Neural crest cell (in vitro differentiated cells): ENCODE data around the gene PLPPR4. TPM values are rescaled to one million over a fixed set of nuclear protein-coding genes. Genes with fewer than 3 reads are reported as not detected.

ENCODE experiments used
- DNase-seq: peaks from one replicate; pipeline ENCODE4 v3.0.0; 2021; ENCODE audit warnings: low read depth, mixed read lengths, low spot score
- H3K27ac Mint-ChIP-seq: one replicate; pipeline ENCODE4 v1.8.0; 2021; ENCODE audit warnings: mild to moderate bottlenecking, mixed read lengths; ENCODE audit not compliant: unreplicated experiment
- H3K27me3 Mint-ChIP-seq: 2 replicates; pipeline ENCODE4 v1.8.0; 2021; ENCODE audit warnings: low read depth, mild to moderate bottlenecking, mixed read lengths
- H3K36me3 Mint-ChIP-seq: 2 replicates; pipeline ENCODE4 v1.8.0; 2021; ENCODE audit warnings: low read depth, mild to moderate bottlenecking, mixed read lengths
- H3K4me1 Mint-ChIP-seq: 2 replicates; pipeline ENCODE4 v1.8.0; 2021; ENCODE audit warnings: mixed read lengths
- H3K4me3 Mint-ChIP-seq: one replicate; pipeline ENCODE4 v1.8.0; 2021; ENCODE audit warnings: mild to moderate bottlenecking, mixed read lengths
- H3K9me3 Mint-ChIP-seq: 2 replicates; pipeline ENCODE4 v1.8.0; 2021; ENCODE audit warnings: mixed read lengths
- CTCF ChIP-seq: fragments of 200-600 bp; sonication (generic); conservative IDR thresholded peaks from 2 replicates; pipeline ENCODE4 v1.5.0; 2021; ENCODE audit warnings: antibody characterized with exemption, mild to moderate bottlenecking
- total RNA-seq: library from RNA; stranded (reverse); gene quantifications from 2 replicates; pipeline ENCODE4 v1.2.1, GENCODE V29; 2021

PLPPR4 gene
- total RNA-seq, 1 donor from 2014 or later: 0.09 TPM

- no peak overlapping the region for H3K27ac Mint-ChIP-seq
- no peaks in the 10 kb centered on the region for H3K9me3 Mint-ChIP-seq
- no peak for DNase-seq
- H3K27me3 Mint-ChIP-seq: no peaks in the 10 kb centered on the region
- TF ChIP-seq CTCF: no peak
- no peak overlapping the region for H3K4me3 Mint-ChIP-seq
- no peaks in the 10 kb centered on the region for H3K36me3 Mint-ChIP-seq
- H3K4me1 Mint-ChIP-seq: no peaks in the 10 kb centered on the region
These were observed 63.1 kb downstream of the PLPPR4 start for GRCh38 chr1:99327357-99327756.

GRCh38 chr1:99328171-99328570 is 63.9 kb downstream of the PLPPR4 start:
- Mint-ChIP-seq H3K4me1 (no peaks in the 10 kb centered on the region), H3K4me3 (no peak overlapping the region), H3K27me3 (no peaks in the 10 kb centered on the region), H3K9me3 (no peaks in the 10 kb centered on the region), H3K27ac (no peak overlapping the region), H3K36me3 (no peaks in the 10 kb centered on the region)
- DNase-seq: no peak
- TF ChIP-seq CTCF: no peak

- H3K4me3 Mint-ChIP-seq: no peak overlapping the region
- H3K36me3 Mint-ChIP-seq: no peaks in the 10 kb centered on the region
- H3K9me3 Mint-ChIP-seq: no peaks in the 10 kb centered on the region
- DNase-seq: no peak
- no peaks in the 10 kb centered on the region for H3K4me1 Mint-ChIP-seq
- TF ChIP-seq CTCF: no peak
- H3K27ac Mint-ChIP-seq: no peak overlapping the region
- no peaks in the 10 kb centered on the region for H3K27me3 Mint-ChIP-seq
These were observed 66.8 kb downstream of the PLPPR4 start for GRCh38 chr1:99331083-99331482.

- Mint-ChIP-seq H3K4me3 (no peak overlapping the region), H3K9me3 (no peaks in the 10 kb centered on the region), H3K27ac (no peak overlapping the region), H3K4me1 (no peaks in the 10 kb centered on the region), H3K27me3 (no peaks in the 10 kb centered on the region), H3K36me3 (no peaks in the 10 kb centered on the region)
- TF ChIP-seq CTCF: no peak
- no peak for DNase-seq
These were observed 67.3 kb downstream of the PLPPR4 start for GRCh38 chr1:99331636-99332035.

GRCh38 chr1:99332561-99332960 is 68.3 kb downstream of the PLPPR4 start:
- Mint-ChIP-seq H3K27ac (no peak overlapping the region), H3K36me3 (no peaks in the 10 kb centered on the region), H3K4me1 (no peaks in the 10 kb centered on the region), H3K4me3 (no peak overlapping the region), H3K27me3 (no peaks in the 10 kb centered on the region), H3K9me3 (no peaks in the 10 kb centered on the region)
- no peak for TF ChIP-seq CTCF
- DNase-seq: no peak

- Mint-ChIP-seq H3K36me3 (no peaks in the 10 kb centered on the region), H3K27ac (no peak overlapping the region), H3K9me3 (no peaks in the 10 kb centered on the region), H3K27me3 (no peaks in the 10 kb centered on the region), H3K4me1 (no peaks in the 10 kb centered on the region), H3K4me3 (no peak overlapping the region)
- TF ChIP-seq CTCF: no peak
- DNase-seq: no peak
These were observed 70.7 kb downstream of the PLPPR4 start for GRCh38 chr1:99334991-99335390.
